Gastrocnemius medialis (tissue), 4 donors: Measurements from ENCODE around the gene SH3BGRL2.

Experiments used
- POLR2A ChIP-seq, 2 donors: fragments of 450-650 bp; IDR thresholded peaks; one replicate each; pipeline ENCODE4 v1.6.1; 2017; ENCODE audit warnings: antibody characterized with exemption in 2 of 2, mild to moderate bottlenecking in 2 of 2, moderate library complexity in 2 of 2
- TF ChIP-seq, protein P1 (sequence below), 5 experiments: fragments of 450-650 bp in 3 of 5; fragments of 200-600 bp in 2 of 5; sonication (generic) in 2 of 5; IDR thresholded peaks in 4 of 5; conservative IDR thresholded peaks in 1 of 5; 1 replicate in 4 of 5; 2 replicates in 1 of 5; pipeline ENCODE4 v1.5.1; 2016 to 2019; ENCODE audit warnings: antibody characterized with exemption in 5 of 5, mild to moderate bottlenecking in 3 of 5, moderate library complexity in 3 of 5

DNA sequence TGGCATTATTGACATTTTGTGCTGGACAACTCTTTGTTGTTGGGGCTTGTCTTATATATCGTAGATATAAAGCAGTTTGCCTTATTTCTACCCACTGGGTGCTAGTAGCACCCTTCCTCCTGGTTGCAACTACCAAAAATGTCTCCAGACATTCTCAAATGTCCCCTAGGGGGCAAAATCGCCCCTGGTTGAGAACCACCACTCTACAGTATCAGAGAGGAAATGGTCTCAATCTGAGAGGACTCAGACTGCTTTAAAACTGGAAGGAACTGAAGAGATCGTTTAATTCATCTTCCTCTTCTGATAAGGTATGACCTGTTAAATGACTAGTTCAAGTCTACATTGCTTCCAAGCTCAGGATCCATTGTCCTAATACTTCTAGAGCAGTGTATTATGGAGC lies 14.9 kb downstream of the SH3BGRL2 start:
- TF ChIP-seq, protein P1, sequence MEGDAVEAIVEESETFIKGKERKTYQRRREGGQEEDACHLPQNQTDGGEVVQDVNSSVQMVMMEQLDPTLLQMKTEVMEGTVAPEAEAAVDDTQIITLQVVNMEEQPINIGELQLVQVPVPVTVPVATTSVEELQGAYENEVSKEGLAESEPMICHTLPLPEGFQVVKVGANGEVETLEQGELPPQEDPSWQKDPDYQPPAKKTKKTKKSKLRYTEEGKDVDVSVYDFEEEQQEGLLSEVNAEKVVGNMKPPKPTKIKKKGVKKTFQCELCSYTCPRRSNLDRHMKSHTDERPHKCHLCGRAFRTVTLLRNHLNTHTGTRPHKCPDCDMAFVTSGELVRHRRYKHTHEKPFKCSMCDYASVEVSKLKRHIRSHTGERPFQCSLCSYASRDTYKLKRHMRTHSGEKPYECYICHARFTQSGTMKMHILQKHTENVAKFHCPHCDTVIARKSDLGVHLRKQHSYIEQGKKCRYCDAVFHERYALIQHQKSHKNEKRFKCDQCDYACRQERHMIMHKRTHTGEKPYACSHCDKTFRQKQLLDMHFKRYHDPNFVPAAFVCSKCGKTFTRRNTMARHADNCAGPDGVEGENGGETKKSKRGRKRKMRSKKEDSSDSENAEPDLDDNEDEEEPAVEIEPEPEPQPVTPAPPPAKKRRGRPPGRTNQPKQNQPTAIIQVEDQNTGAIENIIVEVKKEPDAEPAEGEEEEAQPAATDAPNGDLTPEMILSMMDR (IDR thresholded peaks at IDR 0.05 in 4 of 5, conservative IDR thresholded peaks at IDR 0.05 in 1 of 5), result no peak
- no peak for TF ChIP-seq POLR2A (IDR thresholded peaks at IDR 0.05)
